Thymus (tissue), 11 donors: ENCODE measurements around the gene DCC. TPM values are rescaled to one million over a fixed set of nuclear protein-coding genes. Genes with fewer than 3 reads are reported as not detected.

Experiments used
- DNase-seq, 9 donors: peaks; one replicate each; pipeline ENCODE4 v3.0.0-alpha.2; 2013; ENCODE audit warnings: low spot score in 9 of 9, low read depth in 6 of 9, missing footprints in 1 of 9
- H3K27ac ChIP-seq, 2 donors: one replicate each; pipeline ENCODE4 v1.5.1; 2013; ENCODE audit warnings: control low read depth in 1 of 2, low read depth in 1 of 2, low read length in 1 of 2, mild to moderate bottlenecking in 1 of 2, moderate library complexity in 1 of 2
- H3K27me3 ChIP-seq, 2 donors: one replicate each; pipeline ENCODE4 v1.5.1; 2013; ENCODE audit warnings: low read length in 1 of 2; ENCODE audit not compliant: control insufficient read depth in 2 of 2, insufficient read depth in 1 of 2
- H3K36me3 ChIP-seq, 2 donors: one replicate each; pipeline ENCODE4 v1.5.1; 2013; ENCODE audit warnings: low read length in 1 of 2, mild to moderate bottlenecking in 1 of 2, moderate library complexity in 1 of 2; ENCODE audit not compliant: control insufficient read depth in 2 of 2, insufficient read depth in 2 of 2
- H3K4me1 ChIP-seq, 2 donors: one replicate each; pipeline ENCODE4 v1.5.1; 2013; ENCODE audit warnings: low read length in 2 of 2; ENCODE audit not compliant: control insufficient read depth in 2 of 2, insufficient read depth in 2 of 2
- H3K4me3 ChIP-seq, 2 donors: one replicate each; pipeline ENCODE4 v1.5.1; 2013; ENCODE audit warnings: low read length in 2 of 2, control low read depth in 1 of 2, mild to moderate bottlenecking in 1 of 2
- H3K9me3 ChIP-seq, 2 donors: one replicate each; pipeline ENCODE4 v1.5.1; 2013; ENCODE audit warnings: low read length in 1 of 2, mild to moderate bottlenecking in 1 of 2; ENCODE audit not compliant: control insufficient read depth in 2 of 2, insufficient read depth in 1 of 2
- WGBS: extraction: QIAGEN DNeasy Blood & Tissue Kit; methylation state at CpG from one replicate; pipeline ENCODE4 v1.1.7; 2013; 5-methylcytosine and 5-hydroxymethylcytosine counted together
- polyA plus RNA-seq: library from polyadenylated mRNA; stranded (reverse); fragments of 200-250 nt; gene quantifications from one replicate; pipeline ENCODE4 v1.2.3, GENCODE V29; 2013
- total RNA-seq: library from RNA; stranded (reverse); fragments of 120-200 nt; gene quantifications from one replicate; pipeline ENCODE4 v1.2.4, GENCODE V29; 2013
- donor health status: healthy.

The DCC gene
- total and polyA plus RNA-seq, 2 donors, result 0.68 to 7.6 TPM

DNA sequence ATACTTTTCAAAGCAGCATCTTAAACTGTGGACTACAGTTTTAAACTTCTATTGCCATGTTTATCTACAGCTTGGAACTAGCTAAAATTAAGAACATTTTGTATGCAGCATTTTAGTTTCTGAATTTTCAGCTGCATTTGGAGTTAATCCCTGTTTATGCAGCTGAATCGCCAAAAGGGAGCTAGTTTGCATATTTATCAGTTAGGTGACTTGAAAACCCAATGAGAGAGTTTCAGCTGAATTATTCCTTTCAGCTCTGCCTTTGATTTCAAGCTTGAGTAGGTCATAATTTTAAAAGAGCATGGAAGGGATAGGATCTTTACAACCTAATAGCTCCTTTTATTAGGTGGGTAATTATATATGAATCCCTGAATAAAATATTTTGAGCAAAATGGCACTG is 1191.9 kb downstream of the DCC start:
- 72% methylated on average over 1 of the region's 1 CpG for WGBS
- H3K27ac ChIP-seq, result no peak overlapping the region
- DNase-seq, result no peak
- no peaks in the 10 kb centered on the region for H3K27me3 ChIP-seq
- no peak overlapping the region for H3K4me3 ChIP-seq
- no peaks in the 10 kb centered on the region for H3K4me1 ChIP-seq
- no peaks in the 10 kb centered on the region for H3K36me3 ChIP-seq
- no peaks in the 10 kb centered on the region for H3K9me3 ChIP-seq

DNA sequence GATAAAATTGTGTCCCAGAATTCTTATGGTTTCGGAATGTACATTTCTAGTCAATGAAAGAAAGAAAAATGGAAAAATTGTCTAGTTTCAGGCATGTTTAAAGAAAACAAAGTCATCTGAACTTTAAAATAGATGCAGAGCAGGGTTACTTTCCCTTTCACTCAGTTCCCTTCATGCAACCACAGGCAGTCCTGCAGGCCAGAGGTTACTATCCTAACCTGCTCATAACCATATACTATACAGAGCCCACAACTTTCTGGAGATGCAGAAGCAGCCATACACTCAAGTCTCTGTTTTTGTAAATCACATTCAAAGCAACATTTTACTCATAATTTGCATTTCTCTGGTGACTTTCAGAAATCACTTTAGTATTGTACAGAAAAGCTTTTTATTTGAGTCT is 1194.2 kb downstream of the DCC start:
- no peak for DNase-seq
- H3K27me3 ChIP-seq, result no peaks in the 10 kb centered on the region
- 92% methylated on average over 1 of the region's 1 CpG for WGBS
- H3K27ac ChIP-seq, result no peak overlapping the region
- H3K4me3 ChIP-seq, result no peak overlapping the region
- H3K36me3 ChIP-seq, result no peaks in the 10 kb centered on the region
- no peaks in the 10 kb centered on the region for H3K4me1 ChIP-seq
- H3K9me3 ChIP-seq, result no peaks in the 10 kb centered on the region

GRCh38 chr18:53534695-53535094 is 1194.7 kb downstream of the DCC start:
- Histone ChIP-seq H3K9me3 (no peaks in the 10 kb centered on the region), H3K4me1 (no peaks in the 10 kb centered on the region), H3K36me3 (no peaks in the 10 kb centered on the region), H3K4me3 (no peak overlapping the region), H3K27ac (no peak overlapping the region), H3K27me3 (no peaks in the 10 kb centered on the region)
- DNase-seq, result no peak
- 93% methylated on average over 3 of the region's 3 CpGs for WGBS

- Histone ChIP-seq H3K9me3 (no peaks in the 10 kb centered on the region), H3K4me1 (no peaks in the 10 kb centered on the region), H3K4me3 (no peak overlapping the region), H3K27me3 (no peaks in the 10 kb centered on the region), H3K36me3 (no peaks in the 10 kb centered on the region), H3K27ac (no peak overlapping the region)
- DNase-seq, result no peak
- 90% methylated on average over 2 of the region's 2 CpGs for WGBS
Observed at GRCh38 chr18:53536908-53537307, 1196.9 kb downstream of the DCC start.

GRCh38 chr18:53541924-53542323 is 1201.9 kb downstream of the DCC start:
- no peaks in the 10 kb centered on the region for H3K4me1 ChIP-seq
- H3K4me3 ChIP-seq, result no peak overlapping the region
- H3K9me3 ChIP-seq, result no peaks in the 10 kb centered on the region
- H3K36me3 ChIP-seq, result no peaks in the 10 kb centered on the region
- DNase-seq, result no peak
- H3K27me3 ChIP-seq, result no peaks in the 10 kb centered on the region
- WGBS, result 83% methylated on average over 1 of the region's 1 CpG
- H3K27ac ChIP-seq, result no peak overlapping the region

GRCh38 chr18:53543711-53544110 is 1203.7 kb downstream of the DCC start:
- no peak overlapping the region for H3K4me3 ChIP-seq
- no peak for DNase-seq
- no peaks in the 10 kb centered on the region for H3K4me1 ChIP-seq
- no peaks in the 10 kb centered on the region for H3K9me3 ChIP-seq
- no peaks in the 10 kb centered on the region for H3K27me3 ChIP-seq
- no peak overlapping the region for H3K27ac ChIP-seq
- no peaks in the 10 kb centered on the region for H3K36me3 ChIP-seq

DNA sequence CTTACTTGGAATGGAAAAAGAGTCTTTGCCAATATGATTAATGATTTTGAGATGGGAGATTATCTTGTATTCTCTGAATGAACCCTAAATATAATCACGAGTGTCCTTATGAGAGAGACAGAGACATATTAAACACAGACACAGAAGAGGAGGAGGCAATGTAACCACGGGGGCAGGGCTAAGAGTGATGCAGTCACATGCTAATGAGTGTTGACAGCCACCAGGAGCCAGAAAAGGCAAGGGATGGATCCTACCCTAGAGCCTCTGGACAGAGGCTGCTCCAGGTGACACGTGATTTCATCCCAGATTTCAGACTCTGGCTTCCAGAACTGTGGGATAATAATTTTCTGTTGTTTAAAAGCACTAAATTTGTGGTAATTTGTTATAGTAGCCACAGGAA is 1204.9 kb downstream of the DCC start:
- H3K27ac ChIP-seq, result no peak overlapping the region
- H3K27me3 ChIP-seq, result no peaks in the 10 kb centered on the region
- 72% methylated on average over 3 of the region's 3 CpGs for WGBS
- no peaks in the 10 kb centered on the region for H3K9me3 ChIP-seq
- H3K36me3 ChIP-seq, result no peaks in the 10 kb centered on the region
- no peak for DNase-seq
- no peak overlapping the region for H3K4me3 ChIP-seq
- H3K4me1 ChIP-seq, result no peaks in the 10 kb centered on the region

DNA sequence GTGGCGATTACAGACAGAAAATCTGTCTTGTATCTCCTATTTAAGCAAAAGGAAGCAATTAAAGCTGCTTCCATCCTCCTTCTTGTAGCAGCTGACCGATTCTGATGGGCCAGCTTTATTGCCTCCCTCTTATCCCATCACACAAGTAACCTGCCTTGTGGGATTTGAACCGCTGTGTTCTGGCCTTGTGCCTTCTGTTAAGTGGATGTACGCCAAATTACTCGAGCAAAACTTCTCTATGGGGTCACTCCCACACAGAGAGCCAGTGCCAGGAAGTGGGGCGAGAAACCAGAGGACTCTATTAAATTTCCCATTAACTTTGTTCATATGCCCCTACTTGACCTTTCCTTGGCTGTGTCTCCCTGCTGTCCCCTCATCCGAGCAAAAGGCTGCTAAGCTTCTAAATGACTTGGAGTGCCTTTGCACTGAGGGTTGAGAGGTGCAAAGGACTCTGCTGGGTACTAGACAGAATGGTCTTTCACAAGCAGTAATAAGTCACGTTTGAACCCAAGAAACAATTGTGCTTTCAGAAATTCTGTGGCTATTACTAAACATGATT is 1212.0 kb downstream of the DCC start:
- no peak for DNase-seq
- no peaks in the 10 kb centered on the region for H3K27me3 ChIP-seq
- no peaks in the 10 kb centered on the region for H3K4me1 ChIP-seq
- H3K9me3 ChIP-seq, result no peaks in the 10 kb centered on the region
- WGBS, result 86% methylated on average over 8 of the region's 8 CpGs
- no peaks in the 10 kb centered on the region for H3K36me3 ChIP-seq
- no peak overlapping the region for H3K4me3 ChIP-seq
- no peak overlapping the region for H3K27ac ChIP-seq

DNA sequence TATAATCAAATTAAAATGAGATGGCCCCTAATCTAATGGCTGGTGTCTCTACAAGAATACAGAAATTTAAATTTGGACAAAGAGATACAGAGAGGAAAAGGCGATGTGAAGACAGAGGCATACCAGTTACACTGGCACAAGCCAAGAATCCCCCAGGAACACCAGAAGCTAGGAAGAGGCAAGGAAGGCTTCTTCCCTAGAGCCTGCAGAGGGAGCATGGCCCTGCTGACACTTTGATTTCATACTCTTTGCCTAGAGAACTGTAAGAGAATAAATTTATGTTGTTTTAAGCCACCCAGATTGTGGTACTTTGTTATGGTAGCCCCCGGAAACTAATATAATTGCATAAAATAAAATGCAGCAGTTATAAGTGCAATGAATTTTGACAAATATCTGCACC is 1213.0 kb downstream of the DCC start:
- no peak for DNase-seq
- no peak overlapping the region for H3K27ac ChIP-seq
- no peaks in the 10 kb centered on the region for H3K4me1 ChIP-seq
- no peaks in the 10 kb centered on the region for H3K27me3 ChIP-seq
- H3K36me3 ChIP-seq, result no peaks in the 10 kb centered on the region
- WGBS, result 98% methylated on average over 2 of the region's 2 CpGs
- H3K9me3 ChIP-seq, result no peaks in the 10 kb centered on the region
- no peak overlapping the region for H3K4me3 ChIP-seq

- no peaks in the 10 kb centered on the region for H3K9me3 ChIP-seq
- H3K4me3 ChIP-seq, result no peak overlapping the region
- no peak for DNase-seq
- H3K36me3 ChIP-seq, result no peaks in the 10 kb centered on the region
- H3K27me3 ChIP-seq, result no peaks in the 10 kb centered on the region
- H3K4me1 ChIP-seq, result no peaks in the 10 kb centered on the region
- WGBS, result 88% methylated on average over 2 of the region's 2 CpGs
- H3K27ac ChIP-seq, result no peak overlapping the region
Observed at GRCh38 chr18:53556450-53556849, 1216.5 kb downstream of the DCC start.
